Epidermal melanocyte (primary cell): ENCODE data around the gene ANKRD27.

Experiments
- DNase-seq: peaks from one replicate; pipeline ENCODE4 v3.0.0; 2011; ENCODE audit warnings: low spot score; ENCODE audit not compliant: insufficient read length

ANKRD27 gene

GRCh38 chr19:32558607-32559228 is 116.3 kb downstream of the ANKRD27 start:
- DNase-seq = no peak

GRCh38 chr19:32555786-32556185 is 119.2 kb downstream of the ANKRD27 start:
- no peak for DNase-seq

- DNase-seq = no peak
Observed at GRCh38 chr19:32550666-32551065, 124.3 kb downstream of the ANKRD27 start.
